Daoy (cell line): ENCODE results near the gene TRAF3IP3. TPM values are rescaled to one million over a fixed set of nuclear protein-coding genes. Genes with fewer than 3 reads are reported as not detected.

Experiments
- DNase-seq: peaks from one replicate; pipeline ENCODE4 v3.0.0-alpha.2; 2015; ENCODE audit warnings: low read depth
- total RNA-seq: library from RNA; depleted of rRNA; stranded (reverse); fragments of >200 nt; shearing (Covaris generic); gene quantifications from 2 replicates; pipeline ENCODE4 v1.2.3, GENCODE V29; 2014

The TRAF3IP3 gene
- total RNA-seq, 1 experiment from 2014 or later = not detected

- no peak for DNase-seq
Measured at GRCh38 chr1:209737118-209737505, 18.7 kb upstream of the TRAF3IP3 start.

GRCh38 chr1:209738270-209738669, 17.6 kb upstream of the TRAF3IP3 start:
- no peak for DNase-seq

- no peak for DNase-seq
Measured at GRCh38 chr1:209741193-209741592, 14.7 kb upstream of the TRAF3IP3 start.

GRCh38 chr1:209741889-209742288, 14.0 kb upstream of the TRAF3IP3 start:
- no peak for DNase-seq

GRCh38 chr1:209742409-209743144, 13.3 kb upstream of the TRAF3IP3 start:
- peak; percentile 18 for DNase-seq

- peak; percentile 87 for DNase-seq
Measured at GRCh38 chr1:209743145-209743482, 12.7 kb upstream of the TRAF3IP3 start.

GRCh38 chr1:209746451-209747165, 9.2 kb upstream of the TRAF3IP3 start:
- no peak for DNase-seq

GRCh38 chr1:209747580-209748262, 8.1 kb upstream of the TRAF3IP3 start:
- peak; percentile 98 for DNase-seq

- no peak for DNase-seq
Measured at GRCh38 chr1:209748620-209749019, 7.2 kb upstream of the TRAF3IP3 start.

- no peak for DNase-seq
Measured at GRCh38 chr1:209749205-209749604, 6.6 kb upstream of the TRAF3IP3 start.

- no peak for DNase-seq
Measured at GRCh38 chr1:209749670-209750323, 6.1 kb upstream of the TRAF3IP3 start.

- no peak for DNase-seq
Measured at GRCh38 chr1:209751627-209752231, 4.1 kb upstream of the TRAF3IP3 start.

- DNase-seq = no peak
Measured at GRCh38 chr1:209752890-209753289, 3.0 kb upstream of the TRAF3IP3 start.

- no peak for DNase-seq
Measured at GRCh38 chr1:209755256-209755655, 597 bp upstream of the TRAF3IP3 start.

GRCh38 chr1:209756615-209757445, 977 bp downstream of the TRAF3IP3 start:
- no peak for DNase-seq

- no peak for DNase-seq
Measured at GRCh38 chr1:209758400-209758799, 2.5 kb downstream of the TRAF3IP3 start.

- no peak for DNase-seq
Measured at GRCh38 chr1:209759829-209760359, 4.0 kb downstream of the TRAF3IP3 start.

- no peak for DNase-seq
Measured at GRCh38 chr1:209761011-209761635, 5.3 kb downstream of the TRAF3IP3 start.

- no peak for DNase-seq
Measured at GRCh38 chr1:209766051-209766450, 10.2 kb downstream of the TRAF3IP3 start.

GRCh38 chr1:209767096-209767495, 11.2 kb downstream of the TRAF3IP3 start:
- DNase-seq = no peak
